GM23338 (cell line): ENCODE measurements around the gene DHRS3. TPM values are rescaled to one million over a fixed set of nuclear protein-coding genes. Genes with fewer than 3 reads are reported as not detected.

ENCODE experiments used
- ATAC-seq: fragments of 200-7000 bp; cut with Tn5 transposase; 3 replicates; pipeline ENCODE4 v1.9.1; 2020
- DNase-seq: peaks from one replicate; pipeline ENCODE4 v3.0.0-alpha.2; 2015; ENCODE audit warnings: low spot score
- H2AFZ ChIP-seq: fragments of 200-600 bp; sonication (generic); 2 replicates; pipeline ENCODE4 v1.8.0; 2016; ENCODE audit warnings: antibody characterized with exemption, mild to moderate bottlenecking, moderate library complexity
- H3F3A ChIP-seq: fragments of 200-600 bp; sonication (generic); replicated peaks from 2 replicates; pipeline ENCODE4 v1.8.0; 2017; ENCODE audit warnings: antibody characterized with exemption, mixed run types, low read depth
- H3K27ac ChIP-seq: fragments of 200-600 bp; sonication (generic); 2 replicates; pipeline ENCODE4 v1.6.1; 2016; ENCODE audit warnings: low read depth
- H3K27me3 ChIP-seq: fragments of 200-600 bp; sonication (generic); 2 replicates; pipeline ENCODE4 v1.8.0; 2016; ENCODE audit warnings: mild to moderate bottlenecking, mixed run types, moderate library complexity; ENCODE audit not compliant: insufficient read depth
- H3K36me3 ChIP-seq: fragments of 200-600 bp; sonication (generic); 2 replicates; pipeline ENCODE4 v1.8.0; 2016; ENCODE audit warnings: mild to moderate bottlenecking; ENCODE audit not compliant: insufficient read depth
- H3K4me1 ChIP-seq: fragments of 200-600 bp; sonication (generic); 2 replicates; pipeline ENCODE4 v1.8.0; 2016; ENCODE audit warnings: mild to moderate bottlenecking, moderate library complexity; ENCODE audit not compliant: insufficient read depth
- H3K4me2 ChIP-seq: fragments of 200-600 bp; sonication (generic); 2 replicates; pipeline ENCODE4 v1.7.1; 2017; ENCODE audit warnings: mixed run types
- H3K4me3 ChIP-seq: fragments of 200-600 bp; sonication (generic); 2 replicates; pipeline ENCODE4 v1.6.1; 2016; ENCODE audit warnings: mixed run types
- H3K79me2 ChIP-seq: fragments of 200-600 bp; sonication (generic); replicated peaks from 2 replicates; pipeline ENCODE4 v1.8.0; 2017; ENCODE audit warnings: mild to moderate bottlenecking; ENCODE audit not compliant: insufficient read depth
- H3K9me2 ChIP-seq: fragments of 200-600 bp; sonication (generic); 2 replicates; pipeline ENCODE4 v1.8.0; 2017; ENCODE audit not compliant: insufficient read depth
- H4K20me1 ChIP-seq: fragments of 200-600 bp; sonication (generic); replicated peaks from 2 replicates; pipeline ENCODE4 v1.8.0; 2017; ENCODE audit warnings: mild to moderate bottlenecking; ENCODE audit not compliant: insufficient read depth
- H3K27ac Mint-ChIP-seq: 2 replicates; pipeline ENCODE4 v1.8.0; 2020; ENCODE audit warnings: inconsistent platforms, mild to moderate bottlenecking, moderate library complexity, mixed read lengths
- H3K27me3 Mint-ChIP-seq: 3 replicates; pipeline ENCODE4 v1.8.0; 2022; ENCODE audit warnings: low read depth, mild to moderate bottlenecking, moderate library complexity, mixed read lengths, inconsistent platforms; ENCODE audit not compliant: insufficient read depth, poor library complexity
- H3K36me3 Mint-ChIP-seq: 3 replicates; pipeline ENCODE4 v1.8.0; 2021; ENCODE audit warnings: low read depth, mild to moderate bottlenecking, inconsistent platforms, moderate library complexity, mixed read lengths
- H3K4me1 Mint-ChIP-seq: 3 replicates; pipeline ENCODE4 v1.8.0; 2020; ENCODE audit warnings: mild to moderate bottlenecking, inconsistent platforms, mixed read lengths
- H3K4me3 Mint-ChIP-seq: 3 replicates; pipeline ENCODE4 v1.8.0; 2021; ENCODE audit warnings: moderate library complexity, mild to moderate bottlenecking, inconsistent platforms, mixed read lengths
- H3K9me3 Mint-ChIP-seq: 3 replicates; pipeline ENCODE4 v1.8.0; 2020; ENCODE audit warnings: moderate library complexity, mild to moderate bottlenecking, inconsistent platforms, mixed read lengths
- EZH2 ChIP-seq: fragments of 200-600 bp; sonication (generic); IDR thresholded peaks from one replicate; pipeline ENCODE4 v1.8.0; 2017; ENCODE audit warnings: antibody characterized with exemption, mild to moderate bottlenecking, low read depth; ENCODE audit not compliant: unreplicated experiment
- EZH2phosphoT487 ChIP-seq: fragments of 200-600 bp; sonication (generic); IDR thresholded peaks from one replicate; pipeline ENCODE4 v1.8.1; 2018; ENCODE audit warnings: antibody characterized with exemption; ENCODE audit not compliant: unreplicated experiment
- STAT1 ChIP-seq: IDR thresholded peaks from one replicate; pipeline ENCODE4 v1.6.1; 2016; ENCODE audit warnings: antibody characterized with exemption; ENCODE audit not compliant: unreplicated experiment
- ZNF114 ChIP-seq: fragments of 250-450 bp; sonication (Bioruptor Pico); IDR thresholded peaks from 2 replicates; pipeline ENCODE4 v1.5.0; 2020; ENCODE audit warnings: mild to moderate bottlenecking, moderate library complexity
- ZNF331 ChIP-seq: fragments of 250-450 bp; sonication (Bioruptor Pico); IDR thresholded peaks from 2 replicates; pipeline ENCODE4 v1.5.0; 2020; ENCODE audit warnings: low read depth, mild to moderate bottlenecking, moderate library complexity
- ZNF462 ChIP-seq: fragments of 250-450 bp; sonication (Bioruptor Pico); IDR thresholded peaks from 2 replicates; pipeline ENCODE4 v1.5.0; 2020; ENCODE audit warnings: mild to moderate bottlenecking, moderate library complexity
- polyA plus RNA-seq: library from polyadenylated mRNA; unstranded; fragments of >200 nt; fragmentation: Nextera tagmentation; extraction: Ambion mirVana; gene quantifications from 2 replicates; pipeline ENCODE4 v1.2.1, GENCODE V29; 2016
- total RNA-seq: library from RNA; depleted of rRNA; stranded (reverse); fragments of >200 nt; shearing (Covaris generic); gene quantifications from 2 replicates; pipeline ENCODE4 v1.2.3, GENCODE V29; 2014

DHRS3 gene
- total and polyA plus RNA-seq, 2 experiments from 2014 or later = 21.0 to 26.0 TPM

- peaks cover 19% of the 10 kb centered on the region for H3K27me3 Mint-ChIP-seq
- H3K4me2 ChIP-seq = peak overlapping the region; percentile 64; the same call in 1 of the 2 replicates
- TF ChIP-seq ZNF331 (no peak), EZH2 (no peak), STAT1 (no peak), EZH2phosphoT487 (no peak), ZNF462 (CRISPR knock-in tag) (no peak), ZNF114 (CRISPR knock-in tag) (no peak)
- no peaks in the 10 kb centered on the region; the same call in 2 of the 3 replicates for H3K9me3 Mint-ChIP-seq
- no peak overlapping the region for H3K27ac ChIP-seq
- H3K27me3 ChIP-seq = 0 out of 2 replicates have a peak, but pooled peaks cover 3% of the 10 kb centered on the region
- peaks cover 35% of the 10 kb centered on the region for H3K4me1 ChIP-seq
- no peak for ATAC-seq
- H3K36me3 ChIP-seq = no peaks in the 10 kb centered on the region
- H3K4me1 Mint-ChIP-seq = peaks cover 33% of the 10 kb centered on the region
- 0 out of 2 replicates have a peak, but pooled peaks cover 4% of the 10 kb centered on the region for H4K20me1 ChIP-seq
- H3F3A ChIP-seq = peaks cover 13% of the 10 kb centered on the region; the same call in 1 of the 2 replicates
- H3K4me3 Mint-ChIP-seq = no peak overlapping the region; the same call in 2 of the 3 replicates
- H2AFZ ChIP-seq = no peak overlapping the region
- DNase-seq = no peak
- H3K9me2 ChIP-seq = no peaks in the 10 kb centered on the region
- no peak overlapping the region for H3K27ac Mint-ChIP-seq
- no peak overlapping the region for H3K4me3 ChIP-seq
- peaks cover 6% of the 10 kb centered on the region for H3K79me2 ChIP-seq
- H3K36me3 Mint-ChIP-seq = no peaks in the 10 kb centered on the region; the same call in 2 of the 3 replicates
These were observed 25.5 kb downstream of the DHRS3 start for GRCh38 chr1:12592496-12592895.
